IMR-90 (cell line): Measurements from ENCODE around the gene SUPT16H. TPM values are rescaled to one million over a fixed set of nuclear protein-coding genes. Genes with fewer than 3 reads are reported as not detected.

ENCODE experiments used
- ATAC-seq: fragments of 200-7000 bp; cut with Tn5 transposase; 2 replicates; pipeline ENCODE4 v1.9.1; 2020; ENCODE audit warnings: low read depth, mild to moderate bottlenecking, moderate library complexity
- BruUV-seq: library from RNA; stranded (reverse); fragments of 400-500 nt; replicated peaks from 2 replicates; lab custom pipeline; 2021; lab: Mats Ljungman, UMichigan
- CTCF ChIA-PET: fragments of 300-600 bp; formaldehyde crosslinking; extraction: SDS; loops from one replicate; lab custom pipeline; 2021; ENCODE audit warnings: antibody characterized with exemption; lab: Yijun Ruan, JAX
- POLR2A ChIA-PET: fragments of 300-600 bp; sonication (Branson Sonifier 250); formaldehyde crosslinking; loops from one replicate; lab custom pipeline; 2022; ENCODE audit warnings: antibody characterized with exemption; ENCODE audit not compliant: unreplicated experiment; lab: Charles Lee
- DNase-seq: peaks from one replicate; pipeline ENCODE4 v3.0.0; 2013
- H2AFZ ChIP-seq: replicated peaks from 2 replicates; pipeline ENCODE3; 2013; ENCODE audit warnings: low read length, mild to moderate bottlenecking; ENCODE audit not compliant: poor library complexity
- H2AK5ac ChIP-seq: 2 replicates; pipeline ENCODE4 v1.6.1; 2013; ENCODE audit warnings: low read depth, low read length, inconsistent platforms
- H2AK9ac ChIP-seq: replicated peaks from 2 replicates; pipeline ENCODE3; 2013; ENCODE audit warnings: mild to moderate bottlenecking, low read depth, low read length, moderate library complexity; ENCODE audit not compliant: poor library complexity
- H2BK120ac ChIP-seq: 2 replicates; pipeline ENCODE4 v1.6.1; 2013; ENCODE audit warnings: low read depth, low read length, inconsistent platforms
- H2BK15ac ChIP-seq: 3 replicates; pipeline ENCODE4 v1.6.1; 2013; ENCODE audit warnings: low read depth, low read length, inconsistent platforms
- H2BK20ac ChIP-seq: 2 replicates; pipeline ENCODE4 v1.6.1; 2013; ENCODE audit warnings: low read depth, mild to moderate bottlenecking, inconsistent platforms, low read length, moderate library complexity
- H2BK5ac ChIP-seq: 2 replicates; pipeline ENCODE4 v1.6.1; 2013; ENCODE audit warnings: mild to moderate bottlenecking, low read depth, low read length, inconsistent platforms; ENCODE audit not compliant: poor library complexity, severe bottlenecking
- H3K14ac ChIP-seq: replicated peaks from 2 replicates; pipeline ENCODE4 v1.6.1; 2013; ENCODE audit warnings: low read depth, low read length, inconsistent platforms
- H3K18ac ChIP-seq: 2 replicates; pipeline ENCODE4 v1.6.1; 2013; ENCODE audit warnings: low read depth, low read length, control low read depth
- H3K23ac ChIP-seq: 2 replicates; pipeline ENCODE4 v1.6.1; 2013; ENCODE audit warnings: low read depth, low read length, inconsistent platforms
- H3K27ac ChIP-seq: 2 replicates; pipeline ENCODE4 v1.5.1; 2013; ENCODE audit warnings: mild to moderate bottlenecking, control low read depth, low read length; ENCODE audit not compliant: insufficient read depth
- H3K27me3 ChIP-seq: 2 replicates; pipeline ENCODE4 v1.6.1; 2013; ENCODE audit warnings: low read length; ENCODE audit not compliant: control insufficient read depth, insufficient read depth
- H3K36me3 ChIP-seq: 2 replicates; pipeline ENCODE4 v1.6.1; 2013; ENCODE audit warnings: low read length, mixed read lengths; ENCODE audit not compliant: control insufficient read depth, insufficient read depth
- H3K4ac ChIP-seq: 2 replicates; pipeline ENCODE4 v1.6.1; 2013; ENCODE audit warnings: low read depth, low read length, inconsistent platforms
- H3K4me1 ChIP-seq: 2 replicates; pipeline ENCODE4 v1.6.1; 2013; ENCODE audit warnings: low read length, mixed read lengths; ENCODE audit not compliant: control insufficient read depth, insufficient read depth
- H3K4me2 ChIP-seq: 2 replicates; pipeline ENCODE4 v1.6.1; 2013; ENCODE audit warnings: low read depth, mild to moderate bottlenecking, control low read depth, low read length, moderate library complexity
- H3K4me3 ChIP-seq: 2 replicates; pipeline ENCODE4 v1.5.1; 2013; ENCODE audit warnings: low read depth, mild to moderate bottlenecking, control low read depth, low read length, moderate library complexity; ENCODE audit not compliant: insufficient read depth
- H3K56ac ChIP-seq: 2 replicates; pipeline ENCODE4 v1.6.1; 2013; ENCODE audit warnings: low read length, inconsistent platforms; ENCODE audit not compliant: insufficient read depth; ENCODE audit errors: extremely low read depth
- H3K79me1 ChIP-seq, 2 experiments: 2 replicates each; pipeline ENCODE4 v1.6.1; 2013; ENCODE audit warnings: low read length in 2 of 2, inconsistent platforms in 1 of 2, low read depth in 1 of 2
- H3K9ac ChIP-seq: 2 replicates; pipeline ENCODE4 v1.6.1; 2013; ENCODE audit warnings: low read depth, low read length, control low read depth
- H3K9me1 ChIP-seq: 2 replicates; pipeline ENCODE4 v1.6.1; 2013; ENCODE audit warnings: low read length, inconsistent platforms; ENCODE audit not compliant: insufficient read depth
- H3K9me3 ChIP-seq: 2 replicates; pipeline ENCODE4 v1.6.1; 2013; ENCODE audit warnings: low read length; ENCODE audit not compliant: control insufficient read depth, insufficient read depth
- H4K20me1 ChIP-seq: 2 replicates; pipeline ENCODE4 v1.6.1; 2013; ENCODE audit warnings: low read length, inconsistent platforms; ENCODE audit not compliant: insufficient read depth
- H4K5ac ChIP-seq: 2 replicates; pipeline ENCODE4 v1.6.1; 2013; ENCODE audit warnings: mild to moderate bottlenecking, low read depth, low read length, control low read depth
- H4K8ac ChIP-seq, 2 experiments: 2 replicates each; pipeline ENCODE4 v1.6.1; 2013; ENCODE audit warnings: low read depth in 2 of 2, low read length in 2 of 2, control low read depth in 1 of 2, inconsistent platforms in 1 of 2
- H4K91ac ChIP-seq: 2 replicates; pipeline ENCODE4 v1.6.1; 2013; ENCODE audit warnings: low read depth, low read length, inconsistent platforms; ENCODE audit not compliant: insufficient read depth
- BHLHE40 ChIP-seq: fragments of 150-350 bp; IDR thresholded peaks from 2 replicates; pipeline ENCODE4 v1.6.1; 2016; ENCODE audit warnings: mild to moderate bottlenecking, low read depth, low read length
- CEBPB ChIP-seq: IDR thresholded peaks from 2 replicates; pipeline ENCODE4 v1.6.1; 2012; ENCODE audit warnings: low read depth, low read length, improper control_type of control experiment
- CHD1 ChIP-seq: IDR thresholded peaks from 2 replicates; pipeline ENCODE4 v1.6.1; 2012; ENCODE audit warnings: low read depth, low read length, improper control_type of control experiment
- FOS ChIP-seq: fragments of 150-350 bp; IDR thresholded peaks from 2 replicates; pipeline ENCODE4 v1.6.1; 2016; ENCODE audit warnings: low read depth, low read length
- MAFK ChIP-seq: IDR thresholded peaks from 2 replicates; pipeline ENCODE4 v1.6.1; 2012; ENCODE audit warnings: low read depth, low read length, improper control_type of control experiment
- MAZ ChIP-seq: IDR thresholded peaks from 2 replicates; pipeline ENCODE4 v1.6.1; 2012; ENCODE audit warnings: low read depth, mild to moderate bottlenecking, low read length, improper control_type of control experiment, moderate library complexity, borderline replicate concordance
- MXI1 ChIP-seq: IDR thresholded peaks from 2 replicates; pipeline ENCODE4 v1.6.1; 2012; ENCODE audit warnings: low read depth, mild to moderate bottlenecking, low read length, moderate library complexity, borderline replicate concordance
- NFE2L2 ChIP-seq: fragments of 150-350 bp; IDR thresholded peaks from 2 replicates; pipeline ENCODE4 v1.6.1; 2016; ENCODE audit warnings: low read depth, mild to moderate bottlenecking, low read length
- POLR2A ChIP-seq: IDR thresholded peaks from 2 replicates; pipeline ENCODE4 v1.6.1; 2012; ENCODE audit warnings: mild to moderate bottlenecking, low read depth, low read length
- RCOR1 ChIP-seq: IDR thresholded peaks from 2 replicates; pipeline ENCODE4 v1.6.1; 2012; ENCODE audit warnings: mild to moderate bottlenecking, low read length, improper control_type of control experiment; ENCODE audit not compliant: insufficient replicate concordance
- RFX5 ChIP-seq: IDR thresholded peaks from 2 replicates; pipeline ENCODE4 v1.8.0; 2012; ENCODE audit warnings: low read depth, mild to moderate bottlenecking, low read length, moderate library complexity
- SMC3 ChIP-seq: fragments of 150-350 bp; IDR thresholded peaks from 2 replicates; pipeline ENCODE4 v1.6.1; 2016; ENCODE audit warnings: low read depth, mild to moderate bottlenecking, antibody characterized with exemption, low read length, moderate library complexity
- WGBS, 2 experiments: methylation state at CpG; one replicate each; pipeline versions ENCODE4 v1.1.5 to v1.1.7; 2013; ENCODE audit warnings: missing lambda C conversion rate in 2 of 2; ENCODE audit not compliant: insufficient read length in 1 of 2; ENCODE audit errors: extremely low coverage in 2 of 2; 5-methylcytosine and 5-hydroxymethylcytosine counted together
- dilution Hi-C: fragments of 300-500 bp; cut with HindIII; formaldehyde crosslinking; loops from one replicate; pipeline ENCODE4 v1.14.3; 2018; ENCODE audit warnings: low sequenced_read_pairs; ENCODE audit not compliant: unreplicated experiment
- in situ Hi-C: fragments of 300-500 bp; cut with MboI; formaldehyde crosslinking; loops from 3 replicates; pipeline ENCODE4 v1.14.3; 2019; ENCODE audit warnings: low sequenced_read_pairs, inconsistent platforms, mixed read lengths
- intact Hi-C: fragments of 100-400 bp; cut with micrococcal nuclease; formaldehyde crosslinking; loops from 2 replicates; pipeline ENCODE4 v1.10.0; 2022
- polyA plus RNA-seq, 3 experiments: library from polyadenylated mRNA; depleted of rRNA; stranded (reverse); fragments of >200 nt; gene quantifications; 2 replicates each; pipeline ENCODE4 v1.2.3, GENCODE V29; 2012; ENCODE audit warnings: low replicate concordance in 1 of 3
- total RNA-seq: library from RNA; depleted of rRNA; stranded (reverse); fragments of >200 nt; gene quantifications from 2 replicates; pipeline ENCODE4 v1.2.3, GENCODE V29; 2012

SUPT16H gene
- total and polyA plus RNA-seq, 2 of the 4 experiments (the other 2 are of a cell fraction) = 50.6 to 103 TPM

- no CpG with 5 or more reads among the region's 3 CpGs for WGBS, 2 experiments
- no peak for DNase-seq
- BruUV-seq = no TSS peak
These were observed 33.3 kb downstream of the SUPT16H start for GRCh38 chr14:21350539-21350938.

More at GRCh38 chr14:21350539-21350938, 33.3 kb downstream of the SUPT16H start:
- Histone ChIP-seq H4K8ac (no peak overlapping the region), H2AFZ (no peak overlapping the region), H3K27me3 (no peaks in the 10 kb centered on the region), H3K9me3 (no peaks in the 10 kb centered on the region), H3K79me1 (no peaks in the 10 kb centered on the region; a peak in 1 of 4 replicates), H3K18ac (no peak overlapping the region), H2BK15ac (no peak overlapping the region), H4K5ac (no peak overlapping the region), H3K9ac (no peak overlapping the region), H3K23ac (no peak overlapping the region), H3K56ac (no peak overlapping the region), H3K4ac (no peak overlapping the region), H3K4me3 (no peak overlapping the region), H4K91ac (no peak overlapping the region), H2BK120ac (no peak overlapping the region), H4K20me1 (no peaks in the 10 kb centered on the region; the same call in 1 of the 2 replicates), H3K27ac (no peak overlapping the region), H3K4me2 (no peak overlapping the region), H3K4me1 (0 out of 2 replicates have a peak, but pooled peaks cover 2% of the 10 kb centered on the region), H2AK9ac (no peak overlapping the region), H2BK20ac (no peak overlapping the region), H2AK5ac (no peak overlapping the region), H3K14ac (no peak overlapping the region), H3K9me1 (0 out of 2 replicates have a peak, but pooled peaks cover 3% of the 10 kb centered on the region), H2BK5ac (no peak overlapping the region), H3K36me3 (peaks cover 27% of the 10 kb centered on the region)
- TF ChIP-seq RCOR1 (no peak), MAZ (no peak), MAFK (no peak), FOS (no peak), POLR2A (no peak), MXI1 (no peak), RFX5 (no peak), CEBPB (no peak), SMC3 (no peak), CHD1 (no peak), NFE2L2 (no peak), BHLHE40 (no peak)
- intact Hi-C loops (no loop called here), dilution Hi-C loops (no loop called here), in situ Hi-C loops (no loop called here)
- CTCF ChIA-PET = no interaction called here
- ATAC-seq = no peak
- POLR2A ChIA-PET = no interaction called here
